Measurements from ENCODE around the gene IMPG1.

DNA sequence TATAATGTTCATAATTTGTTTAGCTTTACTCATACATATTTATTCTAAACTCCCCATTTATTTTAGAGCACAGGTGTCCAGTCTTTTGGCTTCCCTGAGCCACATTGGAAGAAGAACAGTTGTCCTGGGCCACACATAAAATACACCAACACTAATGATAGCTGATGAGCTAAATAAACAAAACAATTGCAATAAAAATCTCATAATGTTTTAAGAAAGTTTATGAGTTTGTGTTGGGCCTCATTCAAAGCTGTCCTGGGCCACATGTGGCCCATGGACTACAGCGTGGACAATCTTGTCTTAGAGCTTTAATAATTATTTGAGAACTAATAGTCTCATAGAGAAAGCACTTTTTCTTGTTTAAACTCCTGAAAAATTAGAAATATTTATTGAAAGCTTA lies 192.2 kb downstream of the IMPG1 start:
- TF ChIP-seq, protein P1, sequence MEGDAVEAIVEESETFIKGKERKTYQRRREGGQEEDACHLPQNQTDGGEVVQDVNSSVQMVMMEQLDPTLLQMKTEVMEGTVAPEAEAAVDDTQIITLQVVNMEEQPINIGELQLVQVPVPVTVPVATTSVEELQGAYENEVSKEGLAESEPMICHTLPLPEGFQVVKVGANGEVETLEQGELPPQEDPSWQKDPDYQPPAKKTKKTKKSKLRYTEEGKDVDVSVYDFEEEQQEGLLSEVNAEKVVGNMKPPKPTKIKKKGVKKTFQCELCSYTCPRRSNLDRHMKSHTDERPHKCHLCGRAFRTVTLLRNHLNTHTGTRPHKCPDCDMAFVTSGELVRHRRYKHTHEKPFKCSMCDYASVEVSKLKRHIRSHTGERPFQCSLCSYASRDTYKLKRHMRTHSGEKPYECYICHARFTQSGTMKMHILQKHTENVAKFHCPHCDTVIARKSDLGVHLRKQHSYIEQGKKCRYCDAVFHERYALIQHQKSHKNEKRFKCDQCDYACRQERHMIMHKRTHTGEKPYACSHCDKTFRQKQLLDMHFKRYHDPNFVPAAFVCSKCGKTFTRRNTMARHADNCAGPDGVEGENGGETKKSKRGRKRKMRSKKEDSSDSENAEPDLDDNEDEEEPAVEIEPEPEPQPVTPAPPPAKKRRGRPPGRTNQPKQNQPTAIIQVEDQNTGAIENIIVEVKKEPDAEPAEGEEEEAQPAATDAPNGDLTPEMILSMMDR (conservative IDR thresholded peaks at IDR 0.05; ENCODE audit: low read depth, low read length): no peak
- no peak for TF ChIP-seq EZH2 (IDR thresholded peaks at IDR 0.05; ENCODE audit: low read length, unreplicated experiment)

Measured in PC-3 (cell line).